ENCODE data around the gene CDK19. TPM values are rescaled to one million over a fixed set of nuclear protein-coding genes. Genes with fewer than 3 reads are reported as not detected.

CDK19 gene
- total and polyA plus RNA-seq, 9 of the 15 experiments (the other 6 are each of a cell fraction or from before 2014, with no cell fraction given): 3.8 to 15.2 (median 7.4) TPM

GRCh38 chr6:110574817-110575216, 240.5 kb downstream of the CDK19 start (continued):
- TF ChIP-seq, protein P1, sequence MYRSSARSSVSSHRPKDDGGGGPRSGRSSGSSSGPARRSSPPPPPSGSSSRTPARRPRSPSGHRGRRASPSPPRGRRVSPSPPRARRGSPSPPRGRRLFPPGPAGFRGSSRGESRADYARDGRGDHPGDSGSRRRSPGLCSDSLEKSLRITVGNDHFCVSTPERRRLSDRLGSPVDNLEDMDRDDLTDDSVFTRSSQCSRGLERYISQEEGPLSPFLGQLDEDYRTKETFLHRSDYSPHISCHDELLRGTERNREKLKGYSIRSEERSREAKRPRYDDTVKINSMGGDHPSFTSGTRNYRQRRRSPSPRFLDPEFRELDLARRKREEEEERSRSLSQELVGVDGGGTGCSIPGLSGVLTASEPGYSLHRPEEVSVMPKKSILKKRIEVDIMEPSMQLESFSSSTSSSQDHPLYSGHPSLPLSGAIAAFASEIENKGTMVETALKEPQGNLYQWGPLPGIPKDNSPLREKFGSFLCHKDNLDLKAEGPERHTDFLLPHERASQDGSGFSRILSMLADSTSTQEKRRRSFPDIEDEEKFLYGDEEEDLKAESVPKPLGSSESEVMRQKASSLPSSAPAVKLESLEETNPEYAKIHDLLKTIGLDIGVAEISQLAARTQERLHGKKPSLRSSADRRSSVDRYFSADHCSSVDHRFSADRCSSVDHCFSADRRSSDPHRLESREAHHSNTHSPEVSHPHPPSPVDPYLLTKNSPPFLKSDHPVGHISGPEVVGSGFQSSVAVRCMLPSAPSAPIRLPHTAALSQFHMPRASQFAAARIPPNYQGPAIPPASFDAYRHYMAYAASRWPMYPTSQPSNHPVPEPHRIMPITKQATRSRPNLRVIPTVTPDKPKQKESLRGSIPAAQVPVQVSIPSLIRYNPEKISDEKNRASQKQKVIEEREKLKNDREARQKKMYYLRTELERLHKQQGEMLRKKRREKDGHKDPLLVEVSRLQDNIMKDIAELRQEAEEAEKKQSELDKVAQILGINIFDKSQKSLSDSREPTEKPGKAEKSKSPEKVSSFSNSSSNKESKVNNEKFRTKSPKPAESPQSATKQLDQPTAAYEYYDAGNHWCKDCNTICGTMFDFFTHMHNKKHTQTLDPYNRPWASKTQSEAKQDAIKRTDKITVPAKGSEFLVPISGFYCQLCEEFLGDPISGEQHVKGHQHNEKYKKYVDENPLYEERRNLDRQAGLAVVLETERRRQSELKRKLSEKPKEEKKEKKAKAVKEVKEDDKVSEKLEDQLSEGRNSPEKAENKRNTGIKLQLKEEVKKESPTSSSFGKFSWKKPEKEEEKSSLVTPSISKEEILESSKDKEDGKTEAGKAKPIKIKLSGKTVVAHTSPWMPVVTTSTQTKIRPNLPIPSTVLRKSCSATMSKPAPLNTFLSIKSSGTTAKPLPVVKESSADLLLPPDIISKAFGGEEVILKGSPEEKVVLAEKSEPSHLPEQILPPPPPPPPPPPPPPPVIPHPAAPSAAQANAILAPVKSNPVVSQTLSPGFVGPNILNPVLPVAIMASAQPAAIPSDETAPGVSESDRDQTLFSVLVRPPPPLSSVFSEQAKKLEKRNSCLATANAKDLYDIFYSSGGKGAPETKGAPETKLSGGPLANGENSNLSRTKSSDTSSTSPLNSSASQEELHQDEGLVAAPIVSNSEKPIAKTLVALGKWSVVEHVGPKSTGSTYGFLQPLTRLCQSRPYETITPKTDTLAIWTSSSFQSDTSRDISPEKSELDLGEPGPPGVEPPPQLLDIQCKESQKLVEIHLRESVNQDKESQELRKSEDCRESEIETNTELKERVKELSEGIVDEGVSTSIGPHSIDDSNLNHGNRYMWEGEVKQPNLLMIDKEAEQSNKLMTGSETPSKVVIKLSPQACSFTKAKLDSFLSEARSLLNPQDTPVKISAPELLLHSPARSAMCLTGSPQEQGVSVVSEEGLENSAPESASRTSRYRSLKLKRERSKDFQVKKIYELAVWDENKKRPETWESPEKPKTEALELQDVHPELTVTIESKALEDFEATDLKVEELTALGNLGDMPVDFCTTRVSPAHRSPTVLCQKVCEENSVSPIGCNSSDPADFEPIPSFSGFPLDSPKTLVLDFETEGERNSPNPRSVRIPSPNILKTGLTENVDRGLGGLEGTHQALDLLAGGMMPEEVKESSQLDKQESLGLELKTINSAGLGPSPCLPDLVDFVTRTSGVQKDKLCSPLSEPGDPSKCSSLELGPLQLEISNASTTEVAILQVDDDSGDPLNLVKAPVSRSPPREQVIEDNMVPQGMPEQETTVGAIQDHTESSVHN (IDR thresholded peaks at IDR 0.05; ENCODE audit: borderline replicate concordance in 1 of 2, low read depth in 1 of 2): no peak
- no peak for TF ChIP-seq ZBTB11 (CRISPR knock-in tag; IDR thresholded peaks at IDR 0.05)
- TF ChIP-seq SMAD4 (CRISPR knock-in tag; conservative IDR thresholded peaks at IDR 0.05): peak; percentile 69
- TF ChIP-seq ZEB2 (IDR thresholded peaks at IDR 0.05): no peak
- no peak for TF ChIP-seq GATAD2B (IDR thresholded peaks at IDR 0.05; ENCODE audit: borderline replicate concordance)
- TF ChIP-seq BRF1 (IDR thresholded peaks at IDR 0.05; ENCODE audit: borderline replicate concordance, extremely low read depth, insufficient read length): no peak
- TF ChIP-seq GTF2E2 (tag; IDR thresholded peaks at IDR 0.05): no peak
- no peak for TF ChIP-seq ILK (tag; IDR thresholded peaks at IDR 0.05; ENCODE audit: borderline replicate concordance, low read depth)
- TF ChIP-seq PTRF (tag; IDR thresholded peaks at IDR 0.05): peak; percentile 77
- TF ChIP-seq ZNF444 (CRISPR knock-in tag; IDR thresholded peaks at IDR 0.05): no peak
- no peak for TF ChIP-seq STAT5A (IDR thresholded peaks at IDR 0.05; ENCODE audit: borderline replicate concordance, low read length)
- no peak for TF ChIP-seq SMAD2 (IDR thresholded peaks at IDR 0.05; ENCODE audit: low read depth, low read length)
- TF ChIP-seq NCOA4 (IDR thresholded peaks at IDR 0.05; ENCODE audit: partially characterized antibody): no peak
- TF ChIP-seq, protein P2, sequence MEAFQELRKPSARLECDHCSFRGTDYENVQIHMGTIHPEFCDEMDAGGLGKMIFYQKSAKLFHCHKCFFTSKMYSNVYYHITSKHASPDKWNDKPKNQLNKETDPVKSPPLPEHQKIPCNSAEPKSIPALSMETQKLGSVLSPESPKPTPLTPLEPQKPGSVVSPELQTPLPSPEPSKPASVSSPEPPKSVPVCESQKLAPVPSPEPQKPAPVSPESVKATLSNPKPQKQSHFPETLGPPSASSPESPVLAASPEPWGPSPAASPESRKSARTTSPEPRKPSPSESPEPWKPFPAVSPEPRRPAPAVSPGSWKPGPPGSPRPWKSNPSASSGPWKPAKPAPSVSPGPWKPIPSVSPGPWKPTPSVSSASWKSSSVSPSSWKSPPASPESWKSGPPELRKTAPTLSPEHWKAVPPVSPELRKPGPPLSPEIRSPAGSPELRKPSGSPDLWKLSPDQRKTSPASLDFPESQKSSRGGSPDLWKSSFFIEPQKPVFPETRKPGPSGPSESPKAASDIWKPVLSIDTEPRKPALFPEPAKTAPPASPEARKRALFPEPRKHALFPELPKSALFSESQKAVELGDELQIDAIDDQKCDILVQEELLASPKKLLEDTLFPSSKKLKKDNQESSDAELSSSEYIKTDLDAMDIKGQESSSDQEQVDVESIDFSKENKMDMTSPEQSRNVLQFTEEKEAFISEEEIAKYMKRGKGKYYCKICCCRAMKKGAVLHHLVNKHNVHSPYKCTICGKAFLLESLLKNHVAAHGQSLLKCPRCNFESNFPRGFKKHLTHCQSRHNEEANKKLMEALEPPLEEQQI (IDR thresholded peaks at IDR 0.05): no peak
- no peak for TF ChIP-seq TARDBP (IDR thresholded peaks at IDR 0.05)

All from K562 (cell line).